Erythroblast (primary cell): ENCODE measurements around the gene CREB5.

ENCODE experiments used
- GATA1 ChIP-seq: IDR thresholded peaks from 2 replicates; pipeline ENCODE4 v1.6.1; 2011; ENCODE audit warnings: low read depth, mild to moderate bottlenecking, control low read depth, low read length, moderate library complexity
- POLR2A ChIP-seq: IDR thresholded peaks from 2 replicates; pipeline ENCODE4 v1.6.1; 2011; ENCODE audit warnings: mild to moderate bottlenecking, low read length

DNA sequence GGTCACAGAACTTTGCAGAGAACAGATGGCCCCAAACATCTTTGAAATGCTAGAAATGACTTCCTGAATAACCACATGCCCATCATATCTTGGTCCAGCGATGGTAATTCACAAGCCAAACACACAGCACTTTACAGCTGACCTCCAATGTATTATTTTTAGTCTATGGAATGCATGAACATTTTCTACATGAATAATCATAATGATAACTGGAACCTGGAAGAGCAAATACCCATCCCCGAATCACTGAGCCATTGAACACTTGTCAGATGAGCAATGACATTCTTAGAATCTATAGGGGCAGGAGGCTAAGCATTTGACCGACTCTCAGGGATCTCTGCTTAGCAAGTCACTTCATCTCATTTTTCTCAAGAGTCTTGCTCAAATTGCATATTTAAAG lies 167.3 kb downstream of the CREB5 start:
- TF ChIP-seq POLR2A = no peak
- no peak for TF ChIP-seq GATA1
